Activated B cell treated with CpG ODN at 0.5 μM for 24 hours (primary cell): ENCODE results near the gene NWD2. TPM values are rescaled to one million over a fixed set of nuclear protein-coding genes. Genes with fewer than 3 reads are reported as not detected.

Experiments
- ATAC-seq: fragments of 200-7000 bp; cut with Tn5 transposase; one replicate; pipeline ENCODE4 v1.10.0; 2021; ENCODE audit warnings: low read depth, mild to moderate bottlenecking, moderate library complexity
- CTCF ChIA-PET: fragments of 350-600 bp; sonication (Branson Sonifier 250); formaldehyde crosslinking; loops from one replicate; lab custom pipeline; 2021; ENCODE audit warnings: antibody characterized with exemption; lab: Charles Lee
- POLR2A ChIA-PET: fragments of 350-600 bp; sonication (Branson Sonifier 250); formaldehyde crosslinking; loops from one replicate; lab custom pipeline; 2021; ENCODE audit warnings: antibody characterized with exemption; lab: Charles Lee
- DNase-seq: peaks from one replicate; pipeline ENCODE4 v3.0.0; 2022
- H3K27ac Mint-ChIP-seq: one replicate; pipeline ENCODE4 v1.8.0; 2020; ENCODE audit warnings: mixed read lengths
- H3K27me3 Mint-ChIP-seq: one replicate; pipeline ENCODE4 v1.8.0; 2021; ENCODE audit warnings: mixed read lengths
- H3K36me3 Mint-ChIP-seq: one replicate; pipeline ENCODE4 v1.8.0; 2021; ENCODE audit warnings: low read depth, mixed read lengths
- H3K4me1 Mint-ChIP-seq: one replicate; pipeline ENCODE4 v1.8.0; 2021; ENCODE audit warnings: mixed read lengths
- H3K4me3 Mint-ChIP-seq: one replicate; pipeline ENCODE4 v1.8.0; 2020; ENCODE audit warnings: mild to moderate bottlenecking, mixed read lengths
- H3K9me3 Mint-ChIP-seq: one replicate; pipeline ENCODE4 v1.8.0; 2020; ENCODE audit warnings: mixed read lengths
- CTCF ChIP-seq: fragments of 200-600 bp; IDR thresholded peaks from one replicate; pipeline ENCODE4 v1.8.0; 2022; ENCODE audit warnings: antibody characterized with exemption, mild to moderate bottlenecking
- intact Hi-C: fragments of 100-400 bp; cut with micrococcal nuclease; formaldehyde crosslinking; loops from one replicate; pipeline ENCODE4 v1.15.1; 2024
- total RNA-seq: library from RNA; stranded (reverse); gene quantifications from 2 replicates; pipeline ENCODE4 v1.2.3, GENCODE V29; 2022

Gene NWD2
- total RNA-seq, 1 donor from 2014 or later: not detected

GRCh38 chr4:37389366-37389765 lies 144.8 kb downstream of the NWD2 start:
- Mint-ChIP-seq H3K36me3 (no peaks in the 10 kb centered on the region), H3K27me3 (peaks cover 9% of the 10 kb centered on the region), H3K4me1 (no peaks in the 10 kb centered on the region), H3K4me3 (no peak overlapping the region), H3K9me3 (no peaks in the 10 kb centered on the region), H3K27ac (no peak overlapping the region)
- POLR2A ChIA-PET: no interaction called here
- CTCF ChIA-PET: interaction anchor here (1.1 kb wide), 1 partner anchor 16 kb away, joined by 4 read pairs; no protein-coding TSS in a partner anchor
- intact Hi-C loops: loop anchor here (10.0 kb wide), 1 partner anchor 975 kb away; no protein-coding TSS in a partner anchor
- DNase-seq: no peak
- no peak for ATAC-seq
- no peak for TF ChIP-seq CTCF

DNA sequence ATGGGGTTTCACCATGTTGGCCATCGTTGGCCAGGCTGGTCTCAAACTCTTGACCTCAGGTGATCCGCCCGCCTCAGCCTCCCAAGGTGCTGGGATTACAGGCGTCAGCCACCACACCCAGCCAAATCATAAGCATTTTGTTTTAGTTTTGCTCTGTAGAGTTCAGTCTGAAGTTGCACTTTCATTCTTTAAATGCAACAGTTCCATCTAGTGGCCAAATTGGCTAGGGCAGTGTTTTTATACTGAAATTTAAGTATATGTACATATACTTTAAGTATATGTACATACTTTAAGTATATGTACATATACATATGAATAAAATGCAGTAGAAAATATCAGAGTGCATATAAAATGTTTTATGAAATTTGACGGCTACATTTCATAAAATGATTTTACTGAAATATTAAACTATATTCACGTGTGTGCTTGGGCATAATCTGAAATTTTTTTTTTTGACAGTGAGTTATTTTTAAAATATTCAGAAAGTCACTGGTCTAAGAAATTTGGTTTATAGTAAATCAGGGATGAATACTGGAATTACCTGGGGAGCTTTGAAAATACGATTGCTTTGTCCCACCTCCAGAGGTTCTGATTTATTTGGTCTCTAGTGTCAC lies 145.5 kb downstream of the NWD2 start:
- Mint-ChIP-seq H3K27me3 (peaks cover 9% of the 10 kb centered on the region), H3K4me3 (no peak overlapping the region), H3K9me3 (no peaks in the 10 kb centered on the region), H3K27ac (no peak overlapping the region), H3K4me1 (no peaks in the 10 kb centered on the region), H3K36me3 (no peaks in the 10 kb centered on the region)
- ATAC-seq (no peak), DNase-seq (no peak)
- peak; percentile 21 for TF ChIP-seq CTCF
- POLR2A ChIA-PET: no interaction called here
- intact Hi-C loops: loop anchor here (2.0 to 10.0 kb wide), 2 partner anchors 975 to 1039 kb away; no protein-coding TSS in a partner anchor
- CTCF ChIA-PET: interaction anchor here (1.1 kb wide), 1 partner anchor 17 kb away, joined by 4 read pairs; no protein-coding TSS in a partner anchor

DNA sequence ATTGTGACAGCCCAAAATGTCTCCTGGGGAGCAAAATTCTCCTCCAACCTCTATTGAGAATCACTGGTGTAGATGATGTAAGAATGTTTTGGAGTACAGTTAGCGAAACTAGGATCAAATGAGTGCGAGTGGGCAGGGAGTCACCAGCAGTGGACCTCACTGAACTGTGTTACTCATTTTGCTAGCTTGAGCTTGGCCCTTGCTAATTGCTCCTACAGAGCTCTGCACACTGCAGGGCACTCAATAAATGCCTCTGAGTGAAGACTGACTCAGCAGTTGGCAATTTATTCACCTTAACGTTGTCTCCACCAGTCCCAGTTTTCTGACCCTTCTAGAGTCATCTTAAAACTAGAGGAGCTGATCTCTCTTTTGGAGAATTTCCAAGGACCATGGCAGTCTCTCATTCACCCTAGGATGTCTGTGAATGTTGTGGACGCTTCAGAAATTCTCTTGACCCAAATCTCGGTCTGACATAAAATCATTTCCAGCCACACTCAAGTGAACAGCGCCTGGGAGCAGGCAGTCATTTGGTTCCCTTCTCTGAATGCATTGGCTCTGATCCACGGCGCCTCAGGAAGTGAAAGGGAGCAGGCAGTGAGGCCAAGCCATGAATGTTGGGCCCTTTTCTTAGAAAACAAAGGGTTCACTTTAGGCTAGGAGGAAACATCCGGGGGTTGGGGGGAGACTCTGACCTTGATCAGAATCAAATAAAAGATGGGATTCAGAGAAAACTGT lies 148.1 kb downstream of the NWD2 start:
- ChIA-PET CTCF (no interaction called here), POLR2A (no interaction called here)
- H3K4me3 Mint-ChIP-seq: no peak overlapping the region
- H3K36me3 Mint-ChIP-seq: no peaks in the 10 kb centered on the region
- peaks cover 7% of the 10 kb centered on the region for H3K27me3 Mint-ChIP-seq
- H3K4me1 Mint-ChIP-seq: no peaks in the 10 kb centered on the region
- no peaks in the 10 kb centered on the region for H3K9me3 Mint-ChIP-seq
- no peak overlapping the region for H3K27ac Mint-ChIP-seq
- no peak for ATAC-seq
- intact Hi-C loops: no loop called here
- no peak for TF ChIP-seq CTCF
- DNase-seq: no peak

- Mint-ChIP-seq H3K36me3 (no peaks in the 10 kb centered on the region), H3K4me1 (no peaks in the 10 kb centered on the region), H3K4me3 (no peak overlapping the region), H3K27me3 (peaks cover 7% of the 10 kb centered on the region), H3K9me3 (no peaks in the 10 kb centered on the region), H3K27ac (no peak overlapping the region)
- ChIA-PET CTCF (no interaction called here), POLR2A (no interaction called here)
- no peak for DNase-seq
- no peak for ATAC-seq
- TF ChIP-seq CTCF: no peak
- intact Hi-C loops: no loop called here
These were observed 148.8 kb downstream of the NWD2 start for GRCh38 chr4:37393321-37393720.

- intact Hi-C loops: no loop called here
- H3K4me3 Mint-ChIP-seq: no peak overlapping the region
- CTCF ChIA-PET: no interaction called here
- ATAC-seq (no peak), DNase-seq (no peak)
- H3K27me3 Mint-ChIP-seq: peaks cover 7% of the 10 kb centered on the region
- no peaks in the 10 kb centered on the region for H3K9me3 Mint-ChIP-seq
- H3K36me3 Mint-ChIP-seq: no peaks in the 10 kb centered on the region
- no peak overlapping the region for H3K27ac Mint-ChIP-seq
- no peak for TF ChIP-seq CTCF
- H3K4me1 Mint-ChIP-seq: no peaks in the 10 kb centered on the region
- POLR2A ChIA-PET: no interaction called here
These were observed 149.3 kb downstream of the NWD2 start for GRCh38 chr4:37393889-37394288.
